Measurements from ENCODE around the gene CENPS. TPM values are rescaled to one million over a fixed set of nuclear protein-coding genes. Genes with fewer than 3 reads are reported as not detected.

Gene CENPS
- total and polyA plus RNA-seq, 4 donors: 4.4 to 9.8 (median 7.4) TPM

DNA sequence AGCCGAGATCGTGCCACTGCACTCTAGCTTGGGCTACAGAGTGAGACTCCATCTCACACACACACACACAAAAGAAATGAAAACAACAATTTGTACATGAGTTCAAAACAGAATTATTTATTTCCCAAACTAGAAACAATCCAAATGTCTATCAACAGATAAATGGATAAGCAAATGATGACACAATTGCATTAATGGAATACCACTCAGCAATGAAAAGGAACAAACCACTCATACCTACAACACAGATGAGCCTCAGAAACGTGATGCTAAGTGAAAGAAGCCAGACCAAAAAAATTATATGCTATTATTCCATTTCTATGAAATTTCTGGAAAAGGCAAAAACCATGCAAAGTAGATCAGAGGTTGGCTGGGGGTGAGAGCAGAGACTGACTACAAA, 33.4 kb upstream of the CENPS start:
- Histone ChIP-seq H3K9ac (ENCODE audit: low read depth in 1 of 2, low read length in 2 of 2) (no peak overlapping the region), H3K27me3 (ENCODE audit: control insufficient read depth in 4 of 4, insufficient read depth in 4 of 4, low read length in 3 of 4) (no peaks in the 10 kb centered on the region), H3K9me3 (ENCODE audit: control insufficient read depth in 4 of 4, low read length in 3 of 4) (no peaks in the 10 kb centered on the region), H3K4me1 (ENCODE audit: control insufficient read depth in 4 of 4, insufficient read depth in 4 of 4, low read length in 3 of 4) (peaks cover 3 to 26% (median 18%) of the 10 kb centered on the region in 4 donors), H3K4me3 (ENCODE audit: low read depth in 1 of 3, low read length in 3 of 3) (no peak overlapping the region), H3K36me3 (ENCODE audit: control insufficient read depth in 4 of 4, insufficient read depth in 3 of 4, low read depth in 1 of 4, low read length in 3 of 4) (no peaks in the 10 kb centered on the region), H3K27ac (ENCODE audit: low read depth in 1 of 2, low read length in 2 of 2) (no peak overlapping the region)
- TF ChIP-seq RAD21 (IDR thresholded peaks at IDR 0.05) (no peak), HNF4G (IDR thresholded peaks at IDR 0.05) (no peak), YY1 (IDR thresholded peaks at IDR 0.05) (no peak), NR2F2 (IDR thresholded peaks at IDR 0.05) (no peak), TAF1 (conservative IDR thresholded peaks at IDR 0.05) (no peak), FOXA2 (IDR thresholded peaks at IDR 0.05) (no peak), EGR1 (IDR thresholded peaks at IDR 0.05; ENCODE audit: low read depth in 2 of 2) (no peak), FOXA1 (IDR thresholded peaks at IDR 0.05) (no peak), HNF4A (conservative IDR thresholded peaks at IDR 0.05) (no peak), GABPA (IDR thresholded peaks at IDR 0.05 in 1 of 2, conservative IDR thresholded peaks at IDR 0.05 in 1 of 2) (no peak), SP1 (IDR thresholded peaks at IDR 0.05) (no peak), RXRA (IDR thresholded peaks at IDR 0.05) (no peak), JUND (IDR thresholded peaks at IDR 0.05) (no peak)
- TF ChIP-seq, protein P1, sequence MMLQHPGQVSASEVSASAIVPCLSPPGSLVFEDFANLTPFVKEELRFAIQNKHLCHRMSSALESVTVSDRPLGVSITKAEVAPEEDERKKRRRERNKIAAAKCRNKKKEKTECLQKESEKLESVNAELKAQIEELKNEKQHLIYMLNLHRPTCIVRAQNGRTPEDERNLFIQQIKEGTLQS (IDR thresholded peaks at IDR 0.05): no peak
- TF ChIP-seq, protein P2, sequence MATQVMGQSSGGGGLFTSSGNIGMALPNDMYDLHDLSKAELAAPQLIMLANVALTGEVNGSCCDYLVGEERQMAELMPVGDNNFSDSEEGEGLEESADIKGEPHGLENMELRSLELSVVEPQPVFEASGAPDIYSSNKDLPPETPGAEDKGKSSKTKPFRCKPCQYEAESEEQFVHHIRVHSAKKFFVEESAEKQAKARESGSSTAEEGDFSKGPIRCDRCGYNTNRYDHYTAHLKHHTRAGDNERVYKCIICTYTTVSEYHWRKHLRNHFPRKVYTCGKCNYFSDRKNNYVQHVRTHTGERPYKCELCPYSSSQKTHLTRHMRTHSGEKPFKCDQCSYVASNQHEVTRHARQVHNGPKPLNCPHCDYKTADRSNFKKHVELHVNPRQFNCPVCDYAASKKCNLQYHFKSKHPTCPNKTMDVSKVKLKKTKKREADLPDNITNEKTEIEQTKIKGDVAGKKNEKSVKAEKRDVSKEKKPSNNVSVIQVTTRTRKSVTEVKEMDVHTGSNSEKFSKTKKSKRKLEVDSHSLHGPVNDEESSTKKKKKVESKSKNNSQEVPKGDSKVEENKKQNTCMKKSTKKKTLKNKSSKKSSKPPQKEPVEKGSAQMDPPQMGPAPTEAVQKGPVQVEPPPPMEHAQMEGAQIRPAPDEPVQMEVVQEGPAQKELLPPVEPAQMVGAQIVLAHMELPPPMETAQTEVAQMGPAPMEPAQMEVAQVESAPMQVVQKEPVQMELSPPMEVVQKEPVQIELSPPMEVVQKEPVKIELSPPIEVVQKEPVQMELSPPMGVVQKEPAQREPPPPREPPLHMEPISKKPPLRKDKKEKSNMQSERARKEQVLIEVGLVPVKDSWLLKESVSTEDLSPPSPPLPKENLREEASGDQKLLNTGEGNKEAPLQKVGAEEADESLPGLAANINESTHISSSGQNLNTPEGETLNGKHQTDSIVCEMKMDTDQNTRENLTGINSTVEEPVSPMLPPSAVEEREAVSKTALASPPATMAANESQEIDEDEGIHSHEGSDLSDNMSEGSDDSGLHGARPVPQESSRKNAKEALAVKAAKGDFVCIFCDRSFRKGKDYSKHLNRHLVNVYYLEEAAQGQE (IDR thresholded peaks at IDR 0.05): no peak
- TF ChIP-seq, protein P3, sequence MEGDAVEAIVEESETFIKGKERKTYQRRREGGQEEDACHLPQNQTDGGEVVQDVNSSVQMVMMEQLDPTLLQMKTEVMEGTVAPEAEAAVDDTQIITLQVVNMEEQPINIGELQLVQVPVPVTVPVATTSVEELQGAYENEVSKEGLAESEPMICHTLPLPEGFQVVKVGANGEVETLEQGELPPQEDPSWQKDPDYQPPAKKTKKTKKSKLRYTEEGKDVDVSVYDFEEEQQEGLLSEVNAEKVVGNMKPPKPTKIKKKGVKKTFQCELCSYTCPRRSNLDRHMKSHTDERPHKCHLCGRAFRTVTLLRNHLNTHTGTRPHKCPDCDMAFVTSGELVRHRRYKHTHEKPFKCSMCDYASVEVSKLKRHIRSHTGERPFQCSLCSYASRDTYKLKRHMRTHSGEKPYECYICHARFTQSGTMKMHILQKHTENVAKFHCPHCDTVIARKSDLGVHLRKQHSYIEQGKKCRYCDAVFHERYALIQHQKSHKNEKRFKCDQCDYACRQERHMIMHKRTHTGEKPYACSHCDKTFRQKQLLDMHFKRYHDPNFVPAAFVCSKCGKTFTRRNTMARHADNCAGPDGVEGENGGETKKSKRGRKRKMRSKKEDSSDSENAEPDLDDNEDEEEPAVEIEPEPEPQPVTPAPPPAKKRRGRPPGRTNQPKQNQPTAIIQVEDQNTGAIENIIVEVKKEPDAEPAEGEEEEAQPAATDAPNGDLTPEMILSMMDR (IDR thresholded peaks at IDR 0.05; ENCODE audit: low read depth, low read length, missing input control): no peak
- TF ChIP-seq, protein P4, sequence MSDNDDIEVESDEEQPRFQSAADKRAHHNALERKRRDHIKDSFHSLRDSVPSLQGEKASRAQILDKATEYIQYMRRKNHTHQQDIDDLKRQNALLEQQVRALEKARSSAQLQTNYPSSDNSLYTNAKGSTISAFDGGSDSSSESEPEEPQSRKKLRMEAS (IDR thresholded peaks at IDR 0.05): no peak
- TF ChIP-seq, protein P5, sequence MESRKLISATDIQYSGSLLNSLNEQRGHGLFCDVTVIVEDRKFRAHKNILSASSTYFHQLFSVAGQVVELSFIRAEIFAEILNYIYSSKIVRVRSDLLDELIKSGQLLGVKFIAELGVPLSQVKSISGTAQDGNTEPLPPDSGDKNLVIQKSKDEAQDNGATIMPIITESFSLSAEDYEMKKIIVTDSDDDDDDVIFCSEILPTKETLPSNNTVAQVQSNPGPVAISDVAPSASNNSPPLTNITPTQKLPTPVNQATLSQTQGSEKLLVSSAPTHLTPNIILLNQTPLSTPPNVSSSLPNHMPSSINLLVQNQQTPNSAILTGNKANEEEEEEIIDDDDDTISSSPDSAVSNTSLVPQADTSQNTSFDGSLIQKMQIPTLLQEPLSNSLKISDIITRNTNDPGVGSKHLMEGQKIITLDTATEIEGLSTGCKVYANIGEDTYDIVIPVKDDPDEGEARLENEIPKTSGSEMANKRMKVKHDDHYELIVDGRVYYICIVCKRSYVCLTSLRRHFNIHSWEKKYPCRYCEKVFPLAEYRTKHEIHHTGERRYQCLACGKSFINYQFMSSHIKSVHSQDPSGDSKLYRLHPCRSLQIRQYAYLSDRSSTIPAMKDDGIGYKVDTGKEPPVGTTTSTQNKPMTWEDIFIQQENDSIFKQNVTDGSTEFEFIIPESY (IDR thresholded peaks at IDR 0.05): no peak
- 97% methylated on average over 3 of the region's 3 CpGs for WGBS
- no peak for DNase-seq (ENCODE audit: low spot score)

Data from liver (tissue), 9 donors.